PFSK-1 (cell line): ENCODE results near the gene PLXNC1.

Source experiments
- POLR2AphosphoS5 ChIP-seq: IDR thresholded peaks from 2 replicates; pipeline ENCODE4 v1.6.1; 2012; ENCODE audit warnings: low read depth, mild to moderate bottlenecking, control low read depth, low read length, moderate library complexity
- SIN3A ChIP-seq: IDR thresholded peaks from 2 replicates; pipeline ENCODE4 v1.6.1; 2012; ENCODE audit warnings: mild to moderate bottlenecking, low read length, moderate library complexity, borderline replicate concordance; ENCODE audit not compliant: insufficient read depth
- TAF1 ChIP-seq: IDR thresholded peaks from 2 replicates; pipeline ENCODE4 v1.6.1; 2012; ENCODE audit warnings: low read length, control low read depth, borderline replicate concordance; ENCODE audit not compliant: insufficient read depth
- TF ChIP-seq, protein P1 (sequence below), 2 experiments: IDR thresholded peaks; 2 replicates each; pipeline versions ENCODE4 v1.6.1 to v1.8.0; 2011 to 2012; ENCODE audit warnings: low read depth in 2 of 2, low read length in 2 of 2, control low read depth in 1 of 2, inconsistent platforms in 1 of 2, mild to moderate bottlenecking in 1 of 2, moderate library complexity in 1 of 2; ENCODE audit not compliant: insufficient read depth in 1 of 2

DNA sequence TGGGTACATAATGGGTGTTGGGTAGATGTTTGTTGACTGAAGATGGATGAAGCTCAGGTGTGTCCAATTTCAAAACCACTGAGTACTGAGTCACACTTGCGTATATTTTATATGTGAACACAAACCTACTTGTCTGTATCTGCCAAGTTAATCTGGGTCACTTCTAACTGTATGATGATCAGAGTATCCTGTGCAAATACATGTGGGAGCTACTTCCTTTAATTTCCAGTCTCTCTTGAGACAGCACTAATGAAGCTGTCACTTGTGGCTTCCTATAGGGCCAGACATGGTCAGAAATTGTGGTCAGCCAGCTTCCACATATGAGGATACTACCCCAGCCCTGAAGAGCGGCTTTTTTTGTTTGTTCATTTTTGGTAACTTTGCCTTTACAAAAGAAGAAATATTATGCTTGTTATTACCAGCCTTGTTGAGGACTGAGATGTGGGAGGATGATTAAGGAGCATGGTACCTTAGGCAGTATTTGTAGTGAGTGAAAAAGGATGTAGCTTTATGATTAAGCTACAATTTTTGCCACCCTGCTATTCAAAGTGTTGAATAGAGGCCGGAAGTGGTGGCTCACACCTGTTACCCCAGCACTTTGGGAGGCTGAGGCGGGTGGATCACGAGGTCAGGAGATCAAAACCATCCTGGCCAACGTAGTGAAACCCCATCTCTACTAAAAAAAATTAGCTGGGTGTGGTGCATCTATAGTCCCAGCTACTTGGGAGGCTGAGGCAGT, 32.4 kb downstream of the PLXNC1 start:
- TF ChIP-seq POLR2AphosphoS5 (no peak), TAF1 (no peak), SIN3A (no peak)
- TF ChIP-seq, protein P1, sequence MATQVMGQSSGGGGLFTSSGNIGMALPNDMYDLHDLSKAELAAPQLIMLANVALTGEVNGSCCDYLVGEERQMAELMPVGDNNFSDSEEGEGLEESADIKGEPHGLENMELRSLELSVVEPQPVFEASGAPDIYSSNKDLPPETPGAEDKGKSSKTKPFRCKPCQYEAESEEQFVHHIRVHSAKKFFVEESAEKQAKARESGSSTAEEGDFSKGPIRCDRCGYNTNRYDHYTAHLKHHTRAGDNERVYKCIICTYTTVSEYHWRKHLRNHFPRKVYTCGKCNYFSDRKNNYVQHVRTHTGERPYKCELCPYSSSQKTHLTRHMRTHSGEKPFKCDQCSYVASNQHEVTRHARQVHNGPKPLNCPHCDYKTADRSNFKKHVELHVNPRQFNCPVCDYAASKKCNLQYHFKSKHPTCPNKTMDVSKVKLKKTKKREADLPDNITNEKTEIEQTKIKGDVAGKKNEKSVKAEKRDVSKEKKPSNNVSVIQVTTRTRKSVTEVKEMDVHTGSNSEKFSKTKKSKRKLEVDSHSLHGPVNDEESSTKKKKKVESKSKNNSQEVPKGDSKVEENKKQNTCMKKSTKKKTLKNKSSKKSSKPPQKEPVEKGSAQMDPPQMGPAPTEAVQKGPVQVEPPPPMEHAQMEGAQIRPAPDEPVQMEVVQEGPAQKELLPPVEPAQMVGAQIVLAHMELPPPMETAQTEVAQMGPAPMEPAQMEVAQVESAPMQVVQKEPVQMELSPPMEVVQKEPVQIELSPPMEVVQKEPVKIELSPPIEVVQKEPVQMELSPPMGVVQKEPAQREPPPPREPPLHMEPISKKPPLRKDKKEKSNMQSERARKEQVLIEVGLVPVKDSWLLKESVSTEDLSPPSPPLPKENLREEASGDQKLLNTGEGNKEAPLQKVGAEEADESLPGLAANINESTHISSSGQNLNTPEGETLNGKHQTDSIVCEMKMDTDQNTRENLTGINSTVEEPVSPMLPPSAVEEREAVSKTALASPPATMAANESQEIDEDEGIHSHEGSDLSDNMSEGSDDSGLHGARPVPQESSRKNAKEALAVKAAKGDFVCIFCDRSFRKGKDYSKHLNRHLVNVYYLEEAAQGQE (IDR thresholded peaks at IDR 0.05; ENCODE audit: insufficient read depth in 1 of 2, low read depth in 2 of 2, low read length in 2 of 2): no peak
